H1 (cell line): ENCODE data around the gene AEBP1. TPM values are rescaled to one million over a fixed set of nuclear protein-coding genes. Genes with fewer than 3 reads are reported as not detected.

Source experiments
- RFX5 ChIP-seq: IDR thresholded peaks from 2 replicates; pipeline ENCODE4 v1.6.1; 2011; ENCODE audit warnings: low read depth, low read length, improper control_type of control experiment, borderline replicate concordance
- polyA plus RNA-seq, 7 experiments: library from polyadenylated mRNA; depleted of rRNA in 3 of 7; stranded (reverse) in 5 of 7; unstranded in 2 of 7; fragments of >200 nt in 5 of 7; fragments of 200-250 nt in 2 of 7; gene quantifications; 1 replicate in 5 of 7; 2 replicates in 1 of 7; 4 replicates in 1 of 7; pipeline versions ENCODE4 v1.2.1 to v1.2.3, GENCODE V29; 2011 to 2013; ENCODE audit warnings: missing spikeins in 2 of 7, mixed read lengths in 2 of 7
- total RNA-seq: library from RNA; stranded (reverse); fragmentation: NEBNext Ultra II Directional; extraction: Animal tissue kit (Norgen Biotek cat#: 25700); gene quantifications from 2 replicates; pipeline ENCODE4 v1.2.1, GENCODE V29; 2021

Gene AEBP1
- total and polyA plus RNA-seq, 2 of the 8 experiments (the other 6 are each of a cell fraction or from before 2014, with no cell fraction given) = 10.4 to 41.2 TPM

DNA sequence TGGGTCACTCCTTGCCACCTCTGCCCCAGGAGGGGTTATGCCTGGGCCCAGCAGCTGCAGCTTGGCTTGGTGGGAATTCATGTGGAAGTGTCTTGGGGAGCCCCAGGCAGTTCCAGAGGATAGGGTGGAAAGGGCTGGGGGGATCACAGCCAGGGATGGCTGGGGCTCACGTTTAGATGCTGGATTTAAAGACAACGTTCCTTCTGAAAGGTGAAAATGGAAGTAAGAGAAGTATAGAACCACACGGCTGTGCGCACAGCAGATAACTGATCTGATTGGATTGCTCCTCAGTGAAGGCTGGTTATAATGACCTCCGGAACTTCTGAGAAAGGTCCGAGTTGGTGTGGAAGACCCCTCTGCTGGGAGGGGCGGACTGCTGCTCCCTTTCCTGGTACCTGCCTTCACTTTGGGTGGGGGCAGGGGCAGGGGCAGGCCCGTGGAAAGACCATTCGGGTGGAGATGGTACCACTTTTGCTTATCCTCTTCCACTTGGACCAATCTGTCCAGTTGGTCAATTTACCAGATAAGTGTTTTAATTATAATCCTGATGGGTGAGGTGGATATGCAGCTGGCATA lies 44.9 kb downstream of the AEBP1 start (continued):
- TF ChIP-seq RFX5 = no peak
